SKM-1 (cell line): ENCODE measurements around the gene KLC3.

Experiments
- DNase-seq: peaks from one replicate; lab custom pipeline; 2025; ENCODE audit not compliant: unreplicated experiment; lab: John Stamatoyannopoulos, UW

KLC3 gene

DNA sequence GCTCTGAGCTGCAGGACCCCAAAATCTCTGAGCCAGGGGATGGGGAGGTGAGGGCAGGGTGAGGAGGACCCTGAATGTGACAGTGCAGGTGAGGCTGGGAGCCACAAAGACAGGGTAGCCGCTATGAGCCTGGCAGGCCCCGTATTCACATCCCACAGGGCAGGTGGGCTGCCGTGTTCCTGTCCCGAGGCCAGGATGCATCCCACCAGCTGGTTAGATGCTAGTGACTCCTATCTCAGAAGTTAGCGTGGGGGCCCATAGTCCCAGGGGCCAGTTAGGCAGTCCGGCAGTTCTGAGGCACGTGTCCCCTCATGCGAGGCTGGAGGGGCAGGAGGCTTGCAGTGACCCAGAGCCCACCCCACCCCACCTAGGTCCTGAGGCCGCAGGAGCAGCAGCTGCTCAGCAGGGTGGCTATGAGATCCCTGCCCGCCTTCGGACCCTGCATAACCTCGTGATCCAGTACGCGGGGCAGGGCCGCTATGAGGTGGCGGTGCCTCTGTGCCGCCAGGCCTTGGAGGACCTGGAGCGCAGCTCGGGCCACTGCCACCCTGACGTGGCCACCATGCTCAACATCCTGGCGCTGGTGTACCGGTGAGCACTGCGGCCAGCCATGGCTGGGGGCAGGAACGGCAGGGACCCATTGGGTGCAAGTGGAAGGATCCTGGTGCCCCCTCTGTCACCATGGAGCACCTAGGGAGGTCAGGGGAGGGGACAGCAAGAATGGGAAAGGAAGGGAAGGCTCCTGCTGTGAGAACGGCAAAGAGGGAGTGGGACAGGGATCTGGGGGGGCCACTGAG is 7.2 kb downstream of the KLC3 start:
- no peak for DNase-seq

DNA sequence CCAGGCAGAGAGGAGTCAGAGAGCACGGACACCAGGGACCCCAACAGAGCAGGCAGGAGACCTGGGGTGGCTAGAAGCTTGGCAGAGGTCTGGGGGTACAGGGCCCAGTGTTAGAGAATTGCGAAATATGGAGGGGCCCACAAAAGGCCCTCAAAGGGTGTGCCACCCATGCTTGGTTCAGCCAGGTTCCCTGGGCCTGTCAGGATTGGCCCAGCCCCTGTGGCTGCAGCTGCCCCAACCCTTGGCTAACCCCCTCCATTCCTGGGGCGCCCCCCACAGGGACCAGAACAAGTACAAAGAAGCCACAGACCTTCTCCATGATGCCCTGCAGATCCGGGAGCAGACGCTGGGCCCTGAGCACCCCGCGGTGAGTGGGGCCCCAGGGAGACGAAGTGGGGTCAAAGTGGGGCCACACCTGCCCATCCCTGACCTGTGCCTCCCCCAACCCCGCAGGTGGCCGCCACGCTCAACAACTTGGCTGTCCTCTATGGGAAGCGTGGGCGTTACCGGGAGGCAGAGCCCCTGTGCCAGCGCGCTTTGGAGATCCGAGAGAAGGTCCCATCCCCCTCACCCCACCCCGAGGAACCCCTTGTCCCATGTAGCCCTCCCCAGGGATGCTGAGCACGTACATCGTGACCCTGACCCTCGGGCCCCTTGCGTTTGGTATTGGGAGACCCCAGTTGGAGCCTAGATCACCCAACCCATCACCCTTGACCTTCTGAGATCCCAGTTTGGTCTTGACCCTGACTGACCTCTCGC is 8.0 kb downstream of the KLC3 start:
- DNase-seq: no peak

DNA sequence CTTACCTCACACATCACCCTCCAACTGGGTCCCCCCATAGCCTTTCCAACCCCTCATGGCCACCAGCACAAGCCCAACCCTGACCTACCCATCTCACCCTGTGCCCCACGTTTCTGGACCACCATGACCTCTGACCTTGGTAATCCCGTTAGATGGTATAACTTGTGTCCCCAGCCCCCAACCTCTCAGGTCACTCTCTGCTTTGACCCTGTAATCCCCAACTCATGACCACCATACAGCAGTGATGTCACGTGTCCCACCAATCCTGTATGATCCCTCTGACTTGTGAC is 8.5 kb downstream of the KLC3 start:
- DNase-seq: no peak

DNA sequence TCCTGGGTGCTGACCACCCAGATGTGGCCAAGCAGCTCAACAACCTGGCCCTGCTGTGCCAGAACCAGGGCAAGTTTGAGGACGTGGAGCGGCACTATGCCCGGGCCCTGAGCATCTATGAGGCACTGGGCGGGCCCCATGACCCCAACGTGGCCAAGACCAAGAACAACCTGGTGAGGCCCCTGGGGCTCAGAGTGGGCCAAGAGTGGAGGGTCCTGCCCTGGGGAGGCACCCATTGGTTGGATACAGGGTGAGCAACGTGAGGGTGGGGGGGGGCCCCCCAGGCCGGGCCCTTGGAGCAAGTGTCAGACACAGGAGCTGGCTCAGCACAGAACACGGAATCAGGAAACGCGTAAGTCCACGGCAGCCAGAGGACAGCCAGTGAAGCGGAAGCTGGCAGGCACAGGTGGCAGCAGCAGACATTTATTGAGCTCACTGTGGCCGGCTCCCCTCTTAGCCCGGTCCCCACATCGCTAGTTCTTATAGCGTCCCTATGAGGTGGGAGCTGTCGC is 8.9 kb downstream of the KLC3 start:
- no peak for DNase-seq

DNA sequence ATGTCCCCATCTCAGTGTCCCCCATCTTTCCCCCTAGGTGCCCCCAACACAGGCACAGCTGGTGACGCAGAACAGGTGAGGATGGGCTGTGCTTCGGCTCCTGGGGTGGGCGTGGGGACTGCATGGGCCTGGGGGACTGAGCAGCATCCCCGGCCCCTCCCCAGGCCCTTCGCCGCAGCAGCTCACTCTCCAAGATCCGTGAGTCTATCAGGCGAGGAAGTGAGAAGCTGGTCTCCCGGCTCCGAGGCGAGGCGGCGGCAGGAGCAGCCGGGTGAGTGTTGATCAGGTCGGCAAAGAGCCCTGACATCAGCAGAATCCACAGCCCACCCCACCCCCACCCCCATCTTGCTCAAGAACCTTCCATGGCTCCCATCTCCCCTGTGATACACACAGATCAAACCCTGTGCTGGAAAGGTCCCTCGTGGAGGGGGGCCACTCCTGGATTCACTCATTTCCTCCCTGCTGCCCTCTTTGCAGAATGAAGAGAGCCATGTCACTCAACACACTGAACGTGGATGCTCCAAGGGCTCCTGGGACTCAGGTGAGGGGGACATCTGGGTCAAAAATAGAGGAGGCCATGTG is 10.0 kb downstream of the KLC3 start:
- no peak for DNase-seq

DNA sequence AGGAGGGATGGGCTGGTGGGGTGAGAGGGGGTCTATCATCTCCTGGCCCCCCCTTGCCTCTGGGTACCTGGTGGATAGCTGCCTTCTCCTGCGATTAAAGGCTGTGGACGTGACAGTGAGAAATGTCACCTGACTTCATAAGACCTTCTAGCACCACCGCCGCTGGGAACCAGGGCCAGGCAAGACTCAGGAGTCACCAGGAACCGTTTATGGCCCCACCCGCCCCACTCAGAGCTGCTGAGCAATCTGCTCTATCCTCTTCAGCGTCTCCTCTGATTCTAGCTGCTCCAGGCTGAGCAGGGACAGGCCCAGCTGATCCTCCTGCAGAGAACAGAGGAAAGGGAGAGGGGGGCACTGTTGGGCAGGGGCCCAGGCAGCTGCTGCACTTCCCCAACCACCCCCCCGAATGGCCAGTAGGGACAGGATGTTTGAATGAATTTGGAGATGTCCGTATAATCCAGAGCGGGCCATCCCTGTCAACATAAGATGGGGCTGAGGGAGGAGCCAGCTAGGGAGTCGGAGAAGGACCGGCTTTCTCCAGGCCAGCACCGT is 10.9 kb downstream of the KLC3 start:
- no peak for DNase-seq

DNA sequence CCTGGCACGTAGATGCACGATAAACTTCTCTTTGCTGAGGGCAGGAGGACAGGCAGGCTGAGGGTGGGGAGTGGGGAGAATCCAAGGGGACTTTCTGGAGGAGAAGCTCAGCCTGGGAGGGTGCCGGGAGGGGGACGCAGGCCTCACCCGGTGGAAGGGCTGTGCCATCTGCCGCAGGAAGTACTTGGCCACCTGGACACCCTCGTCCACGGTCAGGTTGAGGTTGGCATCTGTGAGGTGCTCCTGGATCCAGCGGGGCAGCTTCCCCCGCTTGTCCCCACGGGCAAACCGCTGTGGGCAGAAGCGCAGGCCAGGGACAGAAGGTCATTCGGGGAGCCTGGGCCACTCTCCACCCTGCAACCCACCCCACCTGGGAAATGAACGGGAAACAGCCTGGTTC is 11.5 kb downstream of the KLC3 start:
- DNase-seq: no peak

DNA sequence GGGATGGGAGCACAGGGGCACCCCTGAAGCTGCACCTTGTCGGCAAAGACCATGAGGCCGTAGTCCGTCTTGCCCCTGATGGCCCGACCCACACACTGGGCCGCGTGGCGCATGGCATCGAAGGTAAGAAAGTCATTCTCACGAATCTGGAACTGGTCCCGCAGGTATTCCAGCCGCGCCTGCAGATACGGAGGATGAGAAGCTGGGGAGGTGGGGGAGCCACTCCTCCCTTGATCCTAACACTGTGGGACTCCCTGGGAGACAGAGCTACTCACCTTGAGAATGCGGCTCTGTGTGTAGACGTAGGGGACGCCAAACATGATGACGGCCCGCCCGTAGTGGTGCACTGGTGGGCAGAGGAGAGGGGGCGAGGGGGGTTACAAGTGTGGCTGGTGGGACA is 11.9 kb downstream of the KLC3 start:
- no peak for DNase-seq

DNA sequence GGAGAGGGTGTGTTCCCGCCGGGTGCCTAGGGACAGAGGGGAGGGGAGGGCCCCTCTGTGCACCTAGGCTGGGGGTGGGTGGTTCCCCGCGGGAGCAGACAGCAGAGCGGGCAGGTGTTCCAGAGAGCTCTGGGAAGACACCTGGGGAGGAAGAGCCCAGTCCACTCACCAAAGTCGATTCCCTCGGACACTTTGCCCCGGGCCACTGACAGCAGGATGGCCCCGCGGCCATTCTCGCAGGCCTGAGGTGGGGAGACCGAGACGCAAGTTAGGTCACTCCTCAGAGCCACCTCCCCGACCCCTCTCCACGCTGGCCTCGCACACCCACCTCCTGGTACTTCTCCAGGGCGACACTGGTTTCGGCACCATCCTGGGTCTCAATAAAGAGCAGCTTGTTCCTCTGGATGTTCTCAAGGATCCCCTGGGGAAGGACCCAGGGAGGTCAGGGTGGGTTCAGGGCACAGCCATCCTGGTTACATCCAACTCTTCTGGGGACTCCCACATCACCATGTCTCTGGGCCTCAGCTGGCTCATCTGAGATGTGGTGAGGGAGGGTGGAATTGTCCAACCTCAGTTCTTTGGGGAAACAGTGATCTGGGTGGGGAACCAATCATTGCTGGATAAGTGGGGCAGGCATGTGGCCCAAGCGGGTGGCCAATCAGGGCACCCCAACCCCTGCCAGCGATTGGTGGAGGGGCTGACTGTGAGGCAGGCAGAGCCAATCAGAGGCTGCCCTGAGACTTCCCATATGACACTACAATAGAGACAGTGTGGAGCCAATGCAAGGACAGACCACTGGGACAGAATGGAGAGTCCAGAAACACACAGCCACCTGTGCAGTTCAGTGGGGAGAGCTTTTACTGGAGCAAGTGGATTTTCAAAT is 12.6 kb downstream of the KLC3 start:
- no peak for DNase-seq

DNA sequence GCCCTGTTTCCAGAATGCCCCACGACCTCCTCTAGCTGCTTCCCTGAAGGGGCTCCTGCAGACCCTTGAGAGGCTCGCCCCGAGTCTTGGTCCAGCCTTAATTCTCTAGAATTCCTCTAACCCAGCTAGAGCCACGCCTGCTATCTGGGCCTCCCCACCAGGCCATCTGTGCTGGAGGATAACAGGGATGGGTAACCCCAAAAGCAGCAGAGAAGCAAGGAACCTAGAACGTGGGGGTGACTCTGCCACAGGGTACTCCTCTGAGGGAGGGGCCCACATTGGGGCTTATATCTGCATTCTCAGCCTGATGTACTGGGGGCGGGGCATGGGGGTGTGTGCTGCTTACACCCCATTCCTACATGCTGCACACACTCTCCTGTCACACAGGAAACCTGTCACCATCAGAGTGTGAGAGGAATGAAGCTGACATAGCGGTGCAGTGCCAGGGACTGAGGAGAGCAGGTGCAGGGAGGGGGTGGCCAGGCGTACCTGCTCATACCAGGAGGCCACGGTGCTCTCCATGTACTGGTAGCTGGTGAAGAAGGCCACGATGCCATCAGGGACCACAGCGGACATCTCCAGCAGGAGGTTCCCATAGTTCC is 13.8 kb downstream of the KLC3 start:
- DNase-seq: no peak

DNA sequence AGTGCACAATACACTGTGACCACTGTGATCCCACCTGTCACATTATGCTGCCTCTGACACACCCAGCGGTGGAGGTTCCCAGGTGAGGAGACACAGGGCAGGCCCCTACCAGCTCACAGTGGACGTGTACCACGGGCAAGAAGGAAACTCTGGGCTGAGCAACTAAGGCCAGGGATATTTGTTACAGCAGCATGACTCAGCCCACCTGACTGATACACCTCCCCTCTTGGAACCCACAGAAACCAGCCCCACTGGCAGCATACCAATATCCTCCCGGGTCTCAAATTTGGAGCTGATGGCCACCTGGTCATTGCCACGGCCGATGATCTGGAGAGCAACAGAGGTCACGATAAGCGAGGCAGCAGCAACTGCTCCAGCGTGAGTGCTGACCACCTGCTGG is 14.9 kb downstream of the KLC3 start:
- DNase-seq: no peak

DNA sequence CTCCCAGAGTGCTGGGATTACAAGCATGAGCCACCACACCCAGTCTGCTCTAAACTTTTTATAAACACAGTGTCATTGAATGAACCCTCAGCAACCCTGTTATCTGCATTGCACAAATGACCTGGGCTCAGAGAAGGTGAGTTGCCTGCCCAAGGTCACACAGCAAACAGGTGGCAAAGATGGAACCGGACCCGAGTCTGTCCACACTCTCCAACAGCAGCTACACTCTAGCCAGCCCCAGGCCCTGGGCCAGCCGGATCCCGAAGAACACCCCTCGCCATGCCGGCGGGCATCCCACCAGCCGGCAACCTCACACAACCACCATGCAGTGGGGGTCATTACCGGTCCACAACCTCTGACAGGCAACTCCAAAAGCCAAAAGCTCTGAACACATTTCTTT is 15.4 kb downstream of the KLC3 start:
- no peak for DNase-seq

DNA sequence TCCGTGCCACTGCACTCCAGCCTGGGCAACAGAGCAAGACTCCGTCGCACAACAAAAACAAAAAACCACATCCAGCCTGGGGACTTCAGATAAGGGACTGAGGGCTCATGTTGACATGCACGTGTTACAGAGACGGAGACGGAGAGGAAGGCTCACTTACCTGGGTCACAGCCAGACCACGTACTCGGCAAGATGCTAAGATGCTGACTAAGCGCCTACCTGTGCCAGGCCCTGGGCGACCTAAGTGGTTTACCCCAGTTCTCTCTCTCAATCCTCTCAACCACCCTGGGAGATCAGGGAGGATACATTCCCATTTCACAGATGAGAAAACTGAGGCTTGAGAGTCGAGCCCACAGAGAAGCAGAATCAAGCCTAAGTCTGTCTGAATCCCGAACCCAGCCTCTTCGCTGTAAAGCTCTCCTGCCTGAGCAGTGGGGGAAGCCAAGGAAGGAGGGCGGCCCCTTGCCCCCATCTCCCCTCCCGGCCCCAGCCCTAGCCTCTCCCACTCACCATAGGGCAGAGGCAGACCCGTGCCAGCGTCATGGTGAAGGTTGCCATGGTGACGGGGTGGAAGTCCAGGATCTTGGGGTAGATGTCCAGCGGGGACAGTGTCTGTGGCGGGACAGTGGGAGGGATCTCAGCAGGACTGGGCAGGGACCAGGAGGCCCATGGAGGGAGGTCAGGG is 16.4 kb downstream of the KLC3 start:
- DNase-seq: no peak

DNA sequence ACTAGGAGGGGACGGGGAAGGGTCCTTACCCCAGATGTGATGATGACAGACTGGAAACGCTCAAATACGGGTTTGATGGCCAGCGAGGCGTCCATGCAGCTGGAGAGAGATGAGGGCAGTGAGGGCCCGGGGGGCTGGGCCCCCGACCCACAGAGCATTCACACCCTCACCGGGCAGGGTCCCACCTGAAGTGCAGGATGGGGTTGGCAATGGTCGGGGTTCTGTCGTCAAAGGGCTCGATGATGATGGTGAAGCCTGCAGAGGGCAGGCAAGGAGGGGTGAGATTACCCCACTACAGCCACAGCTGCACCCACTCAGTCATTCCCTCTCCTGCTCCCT is 16.9 kb downstream of the KLC3 start:
- no peak for DNase-seq

DNA sequence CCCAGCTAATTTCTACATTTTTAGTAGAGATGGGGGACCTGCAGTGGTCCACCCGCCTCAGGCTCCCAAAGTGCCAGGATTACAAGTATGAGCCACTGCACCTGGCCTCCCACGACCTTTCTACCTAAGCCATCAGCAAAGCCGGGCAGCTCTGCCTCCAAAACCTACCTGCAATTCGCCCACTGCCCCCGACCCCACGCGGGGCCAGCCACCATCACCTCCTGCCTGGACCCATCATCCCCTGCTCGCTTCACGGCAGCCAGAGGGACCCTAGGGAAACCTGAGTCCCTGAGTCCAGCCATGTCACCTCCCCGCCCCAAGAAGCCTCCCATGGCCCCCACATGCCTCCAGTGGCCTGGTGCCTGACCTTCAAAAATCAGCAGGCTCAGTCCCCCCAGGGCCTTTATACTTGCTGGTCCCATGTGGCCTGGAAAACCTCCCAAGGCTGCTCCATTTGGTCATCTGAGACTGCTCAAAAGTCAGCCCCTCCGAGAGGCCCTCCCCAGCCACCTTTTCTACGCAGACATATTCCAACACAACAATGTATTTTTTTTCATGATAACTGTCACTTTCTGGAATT is 17.8 kb downstream of the KLC3 start:
- no peak for DNase-seq

DNA sequence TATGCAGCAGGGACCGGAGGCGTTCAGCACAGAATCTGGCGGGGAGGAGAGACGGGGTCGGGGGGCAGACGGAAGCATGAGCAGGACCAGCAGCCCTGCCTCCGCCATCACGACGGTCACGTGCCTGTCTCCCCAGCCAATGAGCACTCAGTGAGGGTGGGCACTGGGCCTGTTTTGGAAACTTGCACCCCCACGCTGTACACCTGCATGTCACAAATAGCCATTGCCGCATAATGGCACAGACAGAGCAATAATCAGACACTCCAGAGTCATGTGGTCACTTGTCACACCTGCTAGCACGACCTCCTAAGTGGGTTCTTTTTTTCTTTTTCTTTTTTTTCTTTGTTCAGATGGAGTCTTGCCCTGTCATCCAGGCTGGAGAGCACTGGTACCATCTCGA is 21.1 kb downstream of the KLC3 start:
- DNase-seq: no peak

DNA sequence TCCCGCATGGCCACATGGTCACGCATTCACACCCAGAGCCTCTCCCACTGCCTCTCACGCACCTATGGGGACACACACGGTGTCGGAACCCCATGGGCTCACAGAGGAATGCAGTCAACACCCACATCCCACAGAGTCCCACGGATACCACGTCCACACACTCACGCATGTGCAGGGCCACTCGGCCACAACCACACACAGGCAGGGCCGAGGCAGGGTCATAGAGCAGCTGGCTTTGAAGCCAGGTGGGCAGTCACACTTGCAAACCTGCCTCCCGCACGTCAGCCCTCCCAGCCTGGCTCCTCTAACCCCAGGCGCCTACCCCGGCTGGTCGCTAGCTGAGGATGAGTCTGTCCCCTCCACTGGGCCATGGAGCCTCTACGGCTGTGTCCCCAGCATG is 21.7 kb downstream of the KLC3 start:
- DNase-seq: no peak

DNA sequence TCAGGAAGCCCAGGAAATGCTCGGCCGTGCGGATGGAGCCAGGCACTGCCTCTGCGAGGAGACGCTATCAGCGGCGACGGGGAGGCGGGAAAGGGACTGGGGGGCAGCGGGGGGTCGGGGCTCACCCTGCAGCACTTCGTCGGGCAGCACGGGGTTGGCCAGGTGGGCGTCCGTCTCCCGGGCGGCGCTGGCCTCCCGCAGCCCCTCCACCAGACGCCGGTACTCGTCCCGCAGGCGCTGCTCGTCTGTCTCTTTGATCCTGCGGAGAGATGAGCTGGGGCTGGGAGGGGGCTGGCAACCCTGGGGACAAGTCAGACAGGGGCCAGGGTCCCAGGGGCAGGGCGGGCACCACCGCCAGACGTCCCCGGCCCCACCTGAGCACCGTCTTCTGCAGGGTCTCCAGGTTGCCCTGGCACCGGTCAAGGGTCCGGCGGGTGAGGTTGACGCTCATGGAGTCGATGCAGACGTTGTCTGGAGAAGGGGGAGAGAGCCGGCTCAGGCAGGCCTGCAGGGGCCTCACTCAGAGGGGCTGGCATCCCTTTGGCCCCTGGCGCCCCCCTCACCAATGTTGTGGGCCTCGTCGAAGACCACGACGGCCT is 23.4 kb downstream of the KLC3 start:
- no peak for DNase-seq

DNA sequence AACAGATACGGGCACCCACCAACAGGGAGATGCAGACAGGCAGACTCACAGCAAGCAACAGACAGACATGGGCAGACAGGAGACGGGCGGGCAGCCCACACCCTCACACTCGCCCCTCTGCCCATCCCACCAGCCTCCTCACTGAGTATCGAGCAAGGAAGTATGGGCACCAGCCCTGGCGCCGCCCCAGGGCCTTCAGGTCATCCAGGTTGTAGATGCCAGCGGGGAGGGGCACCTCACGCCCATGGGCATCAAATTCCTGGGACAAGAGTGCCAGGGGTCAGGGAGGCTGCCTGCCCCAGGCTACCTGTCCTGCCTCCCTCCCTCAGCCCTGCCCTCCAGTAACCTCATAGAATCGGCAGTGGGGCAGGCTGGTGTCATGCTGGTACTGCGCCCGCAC is 24.1 kb downstream of the KLC3 start:
- no peak for DNase-seq
